ENCODE data around the gene CLMP. TPM values are rescaled to one million over a fixed set of nuclear protein-coding genes. Genes with fewer than 3 reads are reported as not detected.

CLMP gene
- total and polyA plus RNA-seq, 9 donors = 11.9 to 70.5 (median 25.3) TPM

GRCh38 chr11:123047266-123047946, 147.6 kb downstream of the CLMP start:
- H3K9me3 ChIP-seq = no peaks in the 10 kb centered on the region
- H3K27me3 ChIP-seq = no peaks in the 10 kb centered on the region
- intact Hi-C loops (cut with DNase I) = loop anchor here in 1 of 4 donors (10.0 kb wide), 1 partner anchor 173 kb away; no protein-coding TSS in a partner anchor
- TF ChIP-seq POLR2A (IDR thresholded peaks at IDR 0.05) (no peak), EP300 (IDR thresholded peaks at IDR 0.05) (no peak), CTCF (IDR thresholded peaks at IDR 0.05) (no peak)
- H3K27ac ChIP-seq = no peak overlapping the region
- no peak for DNase-seq
- no peaks in the 10 kb centered on the region for H3K36me3 ChIP-seq
- WGBS, 3 donors = 81 to 84% (median 82%) methylated on average over 18 of the region's 18 CpGs
- H3K4me1 ChIP-seq (ENCODE audit: insufficient read depth) = no peaks in the 10 kb centered on the region
- H3K4me3 ChIP-seq = no peak overlapping the region

- WGBS, 3 donors = 70 to 79% (median 71%) methylated on average over 5 of the region's 5 CpGs
- intact Hi-C loops (cut with DNase I) = loop anchor here in 1 of 4 donors (10.0 kb wide), 1 partner anchor 172 kb away; no protein-coding TSS in a partner anchor
Observed at GRCh38 chr11:123046473-123047259, 148.4 kb downstream of the CLMP start.

GRCh38 chr11:123045101-123045500, 149.9 kb downstream of the CLMP start:
- WGBS, 3 donors = 87 to 96% (median 96%) methylated on average over 1 of the region's 1 CpG
- no peak for TF ChIP-seq POLR2A (IDR thresholded peaks at IDR 0.05)
- no peak for TF ChIP-seq EP300 (IDR thresholded peaks at IDR 0.05)
- intact Hi-C loops (cut with DNase I) = loop anchor here in 1 of 4 donors (10.0 kb wide), 1 partner anchor 170 kb away; no protein-coding TSS in a partner anchor

More at GRCh38 chr11:123046473-123047259, 148.4 kb downstream of the CLMP start:
- no peak for DNase-seq
- TF ChIP-seq CTCF (IDR thresholded peaks at IDR 0.05) = no peak
- TF ChIP-seq EP300 (IDR thresholded peaks at IDR 0.05) = no peak
- TF ChIP-seq POLR2A (IDR thresholded peaks at IDR 0.05) = no peak
- H3K36me3 ChIP-seq = no peaks in the 10 kb centered on the region
- no peaks in the 10 kb centered on the region for H3K4me1 ChIP-seq (ENCODE audit: insufficient read depth)
- no peak overlapping the region for H3K4me3 ChIP-seq
- no peaks in the 10 kb centered on the region for H3K9me3 ChIP-seq
- H3K27me3 ChIP-seq = no peaks in the 10 kb centered on the region
- H3K27ac ChIP-seq = no peak overlapping the region

GRCh38 chr11:123041185-123041584, 153.9 kb downstream of the CLMP start:
- H3K9me3 ChIP-seq = no peaks in the 10 kb centered on the region
- WGBS, 3 donors = 88 to 95% (median 92%) methylated on average over 10 of the region's 10 CpGs
- H3K27me3 ChIP-seq = no peaks in the 10 kb centered on the region
- no peak for TF ChIP-seq POLR2A (IDR thresholded peaks at IDR 0.05)
- no peak for TF ChIP-seq CTCF (IDR thresholded peaks at IDR 0.05)
- no peak for TF ChIP-seq EP300 (IDR thresholded peaks at IDR 0.05)
- no peak overlapping the region for H3K27ac ChIP-seq
- H3K4me1 ChIP-seq (ENCODE audit: insufficient read depth) = no peaks in the 10 kb centered on the region
- intact Hi-C loops (cut with DNase I) = loop anchor here in 1 of 4 donors (10.0 kb wide), 1 partner anchor 166 kb away; no protein-coding TSS in a partner anchor
- no peak for DNase-seq
- H3K4me3 ChIP-seq = no peak overlapping the region
- H3K36me3 ChIP-seq = no peaks in the 10 kb centered on the region

More at GRCh38 chr11:123045101-123045500, 149.9 kb downstream of the CLMP start:
- no peak for DNase-seq
- Histone ChIP-seq H3K36me3 (no peaks in the 10 kb centered on the region), H3K4me1 (ENCODE audit: insufficient read depth) (no peaks in the 10 kb centered on the region), H3K27me3 (no peaks in the 10 kb centered on the region), H3K9me3 (no peaks in the 10 kb centered on the region), H3K4me3 (no peak overlapping the region), H3K27ac (no peak overlapping the region)

Measured in ovary (tissue), 9 donors.